CD4-positive, alpha-beta T cell treated with Interleukin-17A for 1 hour (primary cell): ENCODE results near the gene TBC1D2.
"Not testable (repeated sequence)": the region's sequence is repeated elsewhere in the genome, so short reads cannot be mapped to it uniquely, and the experiment has no call there.

ENCODE experiments used
- DNase-seq: peaks from one replicate; pipeline ENCODE4 v3.0.0-alpha.2; 2020

Gene TBC1D2, protein sequence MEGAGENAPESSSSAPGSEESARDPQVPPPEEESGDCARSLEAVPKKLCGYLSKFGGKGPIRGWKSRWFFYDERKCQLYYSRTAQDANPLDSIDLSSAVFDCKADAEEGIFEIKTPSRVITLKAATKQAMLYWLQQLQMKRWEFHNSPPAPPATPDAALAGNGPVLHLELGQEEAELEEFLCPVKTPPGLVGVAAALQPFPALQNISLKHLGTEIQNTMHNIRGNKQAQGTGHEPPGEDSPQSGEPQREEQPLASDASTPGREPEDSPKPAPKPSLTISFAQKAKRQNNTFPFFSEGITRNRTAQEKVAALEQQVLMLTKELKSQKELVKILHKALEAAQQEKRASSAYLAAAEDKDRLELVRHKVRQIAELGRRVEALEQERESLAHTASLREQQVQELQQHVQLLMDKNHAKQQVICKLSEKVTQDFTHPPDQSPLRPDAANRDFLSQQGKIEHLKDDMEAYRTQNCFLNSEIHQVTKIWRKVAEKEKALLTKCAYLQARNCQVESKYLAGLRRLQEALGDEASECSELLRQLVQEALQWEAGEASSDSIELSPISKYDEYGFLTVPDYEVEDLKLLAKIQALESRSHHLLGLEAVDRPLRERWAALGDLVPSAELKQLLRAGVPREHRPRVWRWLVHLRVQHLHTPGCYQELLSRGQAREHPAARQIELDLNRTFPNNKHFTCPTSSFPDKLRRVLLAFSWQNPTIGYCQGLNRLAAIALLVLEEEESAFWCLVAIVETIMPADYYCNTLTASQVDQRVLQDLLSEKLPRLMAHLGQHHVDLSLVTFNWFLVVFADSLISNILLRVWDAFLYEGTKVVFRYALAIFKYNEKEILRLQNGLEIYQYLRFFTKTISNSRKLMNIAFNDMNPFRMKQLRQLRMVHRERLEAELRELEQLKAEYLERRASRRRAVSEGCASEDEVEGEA

DNA sequence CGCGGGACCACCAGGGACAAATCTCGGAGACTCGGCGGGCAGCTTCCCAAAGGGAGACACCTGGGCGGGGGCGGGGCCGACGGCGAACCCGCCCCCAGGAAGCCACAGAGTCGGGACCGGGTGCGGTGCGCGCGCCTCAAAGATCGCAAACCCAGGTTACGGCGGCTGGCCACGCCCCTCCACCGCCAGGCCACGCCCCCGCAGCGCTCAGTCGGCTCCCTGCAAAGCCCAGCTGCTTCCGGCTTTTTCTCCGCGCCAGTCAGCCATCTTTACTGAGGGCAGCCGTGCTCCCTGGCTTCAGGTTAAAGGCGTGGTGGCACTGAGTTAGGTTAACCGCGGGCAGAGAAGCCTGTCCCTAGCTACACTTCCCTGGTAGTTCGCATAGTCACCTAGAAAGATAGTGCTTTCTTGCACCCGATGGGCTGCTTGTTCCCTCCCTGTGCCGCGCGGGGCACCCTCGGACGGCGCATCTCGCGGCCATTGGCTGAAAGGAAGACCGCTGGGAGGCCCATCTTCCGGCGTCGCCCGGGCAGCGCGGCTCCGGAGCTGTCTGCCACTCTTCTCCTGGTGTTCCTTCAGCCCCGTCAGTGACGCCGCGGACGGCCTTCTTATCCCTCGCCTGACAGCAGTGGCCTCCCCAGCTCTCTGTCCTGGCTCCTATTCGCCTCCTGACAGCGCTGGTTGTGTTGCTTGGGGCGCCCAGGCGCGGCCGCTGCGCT is at the start of gene TBC1D2:
TBC1D2 (minus strand) TSS at position 72 of the 719 bp plus-strand sequence. CDS start 108 bp downstream, outside the sequence.
- DNase-seq = peak; percentile 98

DNA sequence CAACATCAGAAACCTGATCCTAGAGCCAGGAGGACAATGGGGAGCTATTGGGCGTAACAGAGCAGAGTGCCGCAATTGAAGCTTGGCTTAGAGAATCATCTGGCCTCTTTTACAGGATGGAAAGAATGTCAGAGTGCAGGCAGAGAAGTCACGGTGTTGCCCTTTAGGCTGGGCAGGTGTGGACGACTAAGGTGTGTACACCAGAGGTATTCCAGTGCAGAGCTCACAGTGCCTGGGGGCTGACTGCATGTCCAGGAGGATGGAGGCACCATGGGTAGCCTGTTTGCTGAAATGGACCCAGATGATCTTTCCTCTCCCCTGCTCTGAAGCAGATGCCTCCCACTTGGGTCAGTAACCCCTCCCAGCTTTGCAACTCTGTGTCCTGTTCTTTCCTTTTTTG is 48.9 kb upstream of the TBC1D2 start:
- no peak for DNase-seq

DNA sequence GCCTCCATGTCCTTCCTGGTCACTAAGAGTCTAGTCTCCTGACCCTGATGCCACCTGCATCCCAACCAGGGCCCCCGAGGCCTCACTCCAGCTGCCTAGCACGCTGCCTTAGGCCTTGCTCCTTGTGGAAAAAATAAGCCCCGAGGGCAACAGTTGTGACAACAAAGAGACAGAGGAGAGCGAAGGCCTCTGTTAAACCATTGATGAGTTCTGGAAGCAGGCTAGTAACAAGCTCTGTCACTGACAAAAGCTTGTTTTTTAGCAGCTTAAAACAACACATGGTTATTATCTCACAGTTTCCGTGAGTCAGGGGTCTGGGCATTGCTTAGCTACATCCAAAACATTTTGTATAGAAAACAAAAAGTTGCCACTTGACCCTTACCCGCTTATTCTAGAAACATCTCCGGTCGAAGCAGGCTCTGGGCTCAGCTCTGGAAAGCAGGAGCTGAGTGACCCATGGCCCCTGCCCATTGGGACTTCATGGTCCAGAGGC is 48.2 kb upstream of the TBC1D2 start:
- DNase-seq = no peak

DNA sequence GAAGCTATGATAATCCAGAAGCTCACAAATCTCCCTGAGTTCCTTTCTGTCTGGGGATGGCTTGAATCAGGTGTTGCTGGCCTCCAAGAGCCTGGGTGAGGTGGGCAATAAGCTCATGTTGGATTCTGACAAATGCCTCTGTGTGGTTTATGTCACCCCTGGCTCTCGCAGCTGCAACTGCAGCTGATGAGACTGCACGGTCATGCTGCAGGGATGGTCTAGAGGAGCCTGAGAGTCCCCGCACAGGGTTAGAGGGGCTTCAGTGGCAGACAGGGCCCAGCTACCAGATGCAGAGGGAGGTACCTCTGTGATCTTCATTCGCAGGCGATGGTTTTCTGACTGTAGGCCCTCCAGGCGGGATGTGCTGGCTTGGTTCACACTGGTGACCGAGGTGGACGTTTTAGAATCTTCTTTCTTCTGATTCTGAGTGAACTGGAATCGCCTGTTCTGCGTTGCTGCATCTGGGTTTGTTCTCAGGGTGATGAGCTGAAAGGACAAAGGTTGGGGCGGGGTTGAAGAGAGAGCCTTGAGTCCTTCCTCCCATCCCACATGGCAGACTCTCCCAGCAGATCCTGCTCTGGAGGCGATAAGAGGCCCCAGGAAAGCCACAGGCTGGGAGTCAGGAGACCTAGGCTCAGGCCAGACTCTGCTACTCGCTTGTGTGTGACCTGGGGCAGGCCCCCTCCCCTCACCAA is 47.6 kb upstream of the TBC1D2 start:
- no peak for DNase-seq

DNA sequence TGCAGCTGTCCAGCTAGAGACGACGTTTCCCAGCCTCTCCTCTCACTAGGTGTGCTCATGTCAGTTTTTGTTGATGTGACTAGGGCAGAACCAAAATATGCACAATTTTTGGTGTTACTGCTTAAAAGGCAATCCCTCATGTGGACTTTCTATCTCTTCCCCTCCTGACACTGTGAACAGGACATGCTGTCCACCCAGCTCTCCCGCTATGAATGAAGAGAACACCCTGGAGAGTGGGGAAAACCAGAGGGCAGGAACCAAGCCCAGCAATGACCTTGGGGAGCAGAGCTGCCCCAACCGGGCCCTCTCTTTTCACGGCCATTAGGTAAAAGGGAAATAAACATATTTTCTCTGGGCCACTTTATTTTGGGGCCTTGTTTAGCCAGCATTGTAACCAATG is 46.7 kb upstream of the TBC1D2 start:
- no peak for DNase-seq

DNA sequence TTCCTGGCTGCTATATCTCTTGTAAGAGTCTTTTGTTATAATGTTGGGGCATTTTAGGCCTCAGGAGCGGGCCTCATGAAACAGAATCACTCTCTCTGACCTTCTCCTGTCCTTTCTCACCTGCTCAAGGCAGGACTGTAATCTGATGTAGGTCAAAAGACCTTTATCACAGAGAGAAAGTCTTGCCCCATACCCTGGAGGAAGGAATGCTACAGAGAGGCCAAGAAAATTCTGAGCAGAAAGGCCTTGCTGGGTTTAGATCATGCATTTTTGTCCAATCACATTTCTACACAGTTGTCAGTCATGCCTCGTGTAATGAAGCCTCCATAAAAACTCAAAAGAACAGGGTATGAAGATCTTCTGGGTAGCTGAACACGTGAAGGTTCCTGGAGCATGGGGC is 45.2 kb upstream of the TBC1D2 start:
- no peak for DNase-seq

DNA sequence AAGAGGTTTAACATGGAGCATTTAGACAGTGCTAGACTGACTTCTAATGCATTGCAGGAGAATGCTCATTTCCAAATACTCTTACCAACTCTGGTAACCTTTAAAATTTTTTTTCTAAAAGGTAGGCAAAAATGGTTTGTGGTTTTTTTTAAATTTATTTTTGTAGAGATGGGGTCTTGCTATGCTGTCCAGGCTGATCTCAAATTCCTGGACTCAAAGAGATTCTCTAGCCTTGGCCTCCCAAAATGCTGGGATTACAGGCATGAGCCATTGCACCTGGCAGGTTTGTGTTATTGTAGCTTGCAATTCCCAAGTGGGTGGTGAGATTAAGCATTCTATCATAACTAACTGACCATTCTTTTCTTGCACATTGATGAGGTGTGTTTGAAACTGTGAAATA is 43.0 kb upstream of the TBC1D2 start:
- no peak for DNase-seq

DNA sequence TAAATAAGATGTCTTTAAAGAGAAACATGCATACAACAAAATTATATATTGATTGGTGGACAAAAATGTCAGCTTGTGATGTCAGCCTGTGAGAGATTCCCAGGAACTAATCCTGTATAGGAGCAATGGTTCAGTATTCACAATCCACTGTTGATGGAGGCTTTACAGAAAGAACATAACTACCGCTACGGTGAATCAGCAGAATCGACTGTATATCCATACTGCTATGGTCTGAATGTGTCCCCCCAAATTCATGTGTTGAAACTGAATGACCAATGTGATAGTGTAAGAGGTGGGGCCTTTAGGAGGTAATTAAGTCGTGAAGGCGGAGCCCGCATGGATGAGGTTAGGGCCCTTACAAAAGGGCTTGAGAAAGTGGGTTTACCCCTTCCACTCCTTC is 40.4 kb upstream of the TBC1D2 start:
- DNase-seq = no peak

DNA sequence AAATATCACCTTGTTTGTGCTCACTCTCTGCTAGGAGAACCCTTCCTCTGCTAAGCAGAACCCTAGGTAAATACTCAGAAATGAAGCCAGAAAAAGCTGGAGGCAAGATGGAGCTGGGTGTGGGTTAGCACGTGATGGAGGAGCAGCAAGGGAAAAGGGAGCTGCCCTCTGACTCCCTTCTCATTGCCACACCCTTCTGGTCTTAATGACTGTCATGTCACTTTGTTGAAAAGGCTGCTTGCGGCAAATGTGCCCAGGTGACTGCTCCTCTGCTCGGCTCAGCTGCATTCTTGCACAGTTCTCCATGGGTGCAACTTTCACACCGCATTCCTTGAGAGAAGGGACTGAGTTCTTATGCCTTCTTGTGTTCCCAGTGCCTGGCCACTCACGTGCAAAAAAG is 36.4 kb upstream of the TBC1D2 start:
- no peak for DNase-seq

DNA sequence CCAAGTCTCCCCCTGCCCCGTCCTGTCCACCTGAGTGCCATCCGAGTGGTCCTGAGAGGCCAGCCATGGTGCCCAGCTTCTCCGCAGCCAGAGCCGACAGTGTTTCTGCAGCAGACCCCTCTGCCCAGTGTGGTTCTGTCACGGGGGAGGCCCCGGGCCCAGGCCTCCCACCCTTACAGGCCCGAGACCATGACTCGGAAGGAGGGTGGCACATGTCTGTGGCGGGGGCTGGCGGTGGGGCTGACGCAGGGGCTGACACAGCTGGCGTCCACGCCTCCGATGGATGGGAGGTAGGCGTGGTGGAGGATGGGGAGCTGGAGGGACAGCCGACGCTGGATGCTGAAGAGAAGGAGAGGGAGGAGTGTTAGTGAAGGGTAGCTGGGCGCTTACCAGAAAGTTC is 35.0 kb upstream of the TBC1D2 start:
- no peak for DNase-seq

DNA sequence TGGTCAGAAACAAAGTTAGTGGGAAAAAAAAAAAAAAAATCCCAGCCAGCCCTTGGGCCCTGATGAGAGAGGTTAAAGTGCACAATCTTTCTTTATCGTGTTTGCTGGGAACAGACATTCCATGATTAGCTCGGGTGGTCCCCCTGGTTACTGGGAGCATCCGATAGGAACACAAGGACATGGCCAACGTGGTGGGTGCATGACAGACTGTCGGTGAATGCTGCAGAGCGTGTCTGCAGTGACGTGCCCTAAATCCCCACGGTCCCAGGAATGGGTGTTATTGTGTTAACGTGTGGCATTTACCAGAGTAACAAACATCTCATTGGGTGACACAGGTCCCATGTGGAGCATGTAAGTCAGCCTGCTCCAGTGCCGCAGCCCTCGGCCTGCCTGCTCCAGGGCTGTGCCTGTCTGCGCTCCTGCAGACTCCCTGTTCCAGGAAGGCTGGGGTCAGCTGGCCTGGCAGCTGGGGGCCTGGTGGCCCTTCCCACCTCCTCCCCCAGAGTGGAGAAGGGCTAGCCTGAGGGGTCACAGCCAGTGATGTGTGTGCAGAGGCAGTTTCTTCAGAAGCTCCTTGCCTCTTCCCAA is 34.3 kb upstream of the TBC1D2 start:
- DNase-seq = no peak

DNA sequence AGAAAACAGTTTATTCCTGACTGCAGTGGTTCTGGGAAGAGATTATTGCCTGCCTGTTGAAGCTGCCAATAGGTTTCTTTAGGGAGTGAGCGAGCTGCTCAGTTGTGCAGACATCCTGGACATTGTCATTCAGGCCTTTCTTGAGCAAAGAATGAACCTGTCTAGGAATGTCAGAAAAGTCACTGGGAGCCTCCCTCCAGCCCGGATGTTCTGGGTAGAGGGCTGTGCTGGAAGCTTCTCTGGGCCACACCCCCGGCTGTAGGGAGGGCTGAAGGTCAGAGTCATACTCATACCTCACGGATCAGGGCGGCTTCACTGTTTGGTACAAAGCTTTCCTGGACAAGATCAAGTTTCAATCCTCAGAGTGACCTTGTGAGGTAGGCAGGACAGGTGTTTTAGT is 33.4 kb upstream of the TBC1D2 start:
- no peak for DNase-seq

DNA sequence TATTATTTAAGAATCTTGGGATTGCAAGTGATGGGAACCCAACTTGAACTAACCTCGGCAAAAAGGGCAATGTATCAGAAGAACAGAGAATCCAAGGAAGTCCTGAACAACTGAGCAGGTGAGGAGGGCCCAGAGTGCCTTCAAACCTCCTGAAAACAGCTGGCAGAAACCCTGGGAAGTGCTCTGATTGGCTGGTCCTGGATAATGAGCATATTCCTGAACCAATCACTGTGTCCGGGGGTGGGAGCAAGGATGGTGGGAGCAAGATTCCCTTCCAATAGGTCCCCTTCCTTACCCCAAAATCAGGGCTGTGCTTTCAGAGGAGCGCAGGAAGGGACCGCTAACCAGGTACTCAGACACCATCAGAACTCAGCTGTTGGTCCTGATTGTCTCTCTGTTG is 31.9 kb upstream of the TBC1D2 start:
- DNase-seq = no peak

DNA sequence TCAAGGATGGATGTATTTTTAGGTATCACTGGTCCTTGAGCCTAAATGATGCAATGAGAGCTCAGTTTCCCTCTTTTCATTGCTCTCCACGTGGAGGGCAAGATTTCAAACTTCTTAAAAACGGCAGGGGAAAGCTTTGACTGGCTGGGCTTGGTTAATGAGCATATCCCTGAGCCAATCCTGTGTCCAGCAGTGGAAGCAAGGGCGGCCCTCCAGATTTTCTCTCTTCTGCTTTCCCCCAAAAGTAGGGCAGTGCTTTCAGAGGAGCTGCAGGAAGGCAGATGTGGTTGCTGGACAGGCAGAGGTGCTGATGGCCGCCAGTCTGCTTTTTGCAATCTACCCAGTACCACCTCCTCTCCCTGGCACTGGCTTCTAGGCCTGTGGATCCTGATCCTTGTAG is 30.0 kb upstream of the TBC1D2 start:
- DNase-seq = no peak

DNA sequence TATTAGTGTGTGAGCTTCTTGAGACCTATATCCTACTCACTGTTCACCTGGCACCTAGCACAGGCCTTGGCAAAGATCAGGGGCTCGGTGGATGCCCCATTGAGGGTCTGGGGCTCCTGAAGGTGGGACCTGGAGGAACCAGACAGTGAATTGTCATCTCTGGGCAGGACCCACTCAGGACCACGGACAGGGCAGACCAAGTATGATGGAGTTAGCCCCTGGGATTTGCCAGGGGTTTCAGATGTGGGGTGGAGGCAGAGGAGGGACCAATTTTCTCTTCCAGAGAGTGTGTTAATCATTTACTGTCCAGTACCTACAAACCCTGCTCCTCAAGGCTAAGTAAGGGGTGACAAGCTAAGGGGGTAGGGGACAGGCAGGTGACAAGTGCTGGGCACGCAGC is 29.3 kb upstream of the TBC1D2 start:
- DNase-seq = no peak

DNA sequence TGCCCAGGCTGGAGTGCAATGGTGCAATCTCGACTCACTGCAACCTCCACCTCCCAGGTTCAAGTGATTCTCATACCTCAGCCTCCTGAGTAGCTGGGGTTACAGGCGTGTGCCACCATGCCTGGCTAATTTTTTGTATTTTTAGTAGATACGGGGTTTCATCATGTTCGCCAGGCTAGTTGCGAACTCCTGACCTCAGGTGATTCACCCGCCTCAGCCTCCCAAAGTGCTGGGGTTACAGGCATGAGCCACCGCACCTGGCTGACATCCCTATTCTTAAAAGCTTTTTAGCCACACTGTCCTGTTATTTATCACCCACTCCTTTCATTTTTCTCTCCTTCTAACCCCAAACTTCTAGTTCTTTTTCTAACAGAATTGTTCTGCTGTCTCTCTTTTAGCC is 27.7 kb upstream of the TBC1D2 start:
- DNase-seq = not testable (repeated sequence)

DNA sequence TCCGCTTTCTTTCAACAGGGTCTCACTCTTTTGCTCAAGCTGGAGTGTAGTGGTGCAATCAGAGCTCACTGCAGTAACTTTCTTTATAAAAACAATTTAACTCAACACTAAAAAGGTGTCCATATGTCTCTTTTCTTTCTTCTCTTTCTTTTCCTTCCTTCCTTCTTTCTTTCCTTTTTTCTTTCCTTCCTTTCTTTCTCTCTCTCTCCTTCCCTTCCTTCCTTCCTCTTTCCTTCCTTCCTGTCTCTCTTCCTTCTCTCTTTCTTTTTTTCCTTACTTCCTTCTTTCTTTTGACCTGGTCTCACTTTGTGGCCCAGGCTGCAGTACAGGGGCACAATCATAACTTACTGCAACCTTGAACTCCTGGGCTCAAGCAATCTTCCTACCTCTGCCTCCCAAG is 25.8 kb upstream of the TBC1D2 start:
- no peak for DNase-seq

DNA sequence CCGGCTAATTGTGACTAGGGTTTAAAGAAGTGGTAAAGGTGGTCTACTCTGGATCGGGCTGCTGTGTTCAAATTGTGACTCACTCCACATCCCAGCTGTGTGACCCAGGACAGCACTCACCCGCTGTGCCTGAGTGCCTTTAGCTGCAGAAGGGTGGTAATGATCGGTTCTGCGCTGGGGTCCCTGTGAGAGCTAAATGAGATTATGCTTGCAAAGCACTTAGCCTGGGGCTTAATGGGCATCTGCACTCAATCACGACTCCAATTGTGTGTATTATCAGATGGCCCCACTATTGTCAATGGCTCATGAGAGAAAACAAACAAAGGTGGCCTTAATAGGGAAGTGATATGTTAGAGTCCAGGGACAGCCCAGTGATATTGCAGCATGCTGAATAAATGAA is 25.1 kb upstream of the TBC1D2 start:
- DNase-seq = no peak

DNA sequence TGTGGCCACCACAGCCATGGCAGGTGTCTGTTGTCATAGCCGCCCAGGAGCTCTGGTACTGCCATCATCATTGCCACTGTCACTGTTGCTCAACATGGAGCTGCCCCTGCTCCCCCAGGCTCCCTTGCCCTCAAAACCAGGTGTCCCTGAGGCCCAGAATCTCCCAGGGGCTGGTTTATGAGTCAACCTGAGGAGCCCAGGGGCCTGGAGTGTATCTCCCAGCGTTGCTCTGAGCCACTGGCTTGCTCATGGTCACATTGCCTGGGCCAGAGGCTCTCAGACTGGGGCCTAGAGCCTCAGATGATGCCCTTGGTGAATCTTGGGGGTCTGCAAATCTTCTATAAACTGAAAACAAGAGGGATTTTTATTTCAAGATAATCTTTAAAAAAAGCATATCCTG is 24.7 kb upstream of the TBC1D2 start:
- no peak for DNase-seq

DNA sequence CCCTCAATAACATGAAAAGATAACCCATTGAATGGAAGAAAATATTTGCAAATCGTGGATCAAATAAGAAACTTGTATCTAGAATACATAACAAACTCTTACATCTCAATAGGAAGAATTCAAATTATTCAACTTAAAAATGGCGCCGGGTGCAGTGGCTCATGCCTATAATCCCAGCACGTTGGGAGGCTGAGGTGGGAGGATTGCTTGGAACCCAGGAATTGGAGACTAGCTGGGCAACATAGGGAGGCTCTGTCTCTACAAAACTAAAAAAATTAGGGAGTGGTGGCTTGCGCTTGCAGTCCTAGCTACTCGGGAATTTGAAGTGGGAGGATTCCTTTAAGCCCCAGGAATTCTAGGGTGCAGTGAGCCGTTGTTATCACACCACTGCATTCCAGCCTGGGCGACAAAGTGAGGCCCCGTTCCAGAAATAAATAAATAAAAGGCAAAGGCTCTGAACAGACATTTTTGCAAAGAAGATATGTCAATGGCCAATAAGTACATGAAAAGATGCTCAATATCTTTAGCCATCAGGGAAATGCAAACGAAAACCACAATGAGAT is 21.5 kb upstream of the TBC1D2 start:
- DNase-seq = no peak

DNA sequence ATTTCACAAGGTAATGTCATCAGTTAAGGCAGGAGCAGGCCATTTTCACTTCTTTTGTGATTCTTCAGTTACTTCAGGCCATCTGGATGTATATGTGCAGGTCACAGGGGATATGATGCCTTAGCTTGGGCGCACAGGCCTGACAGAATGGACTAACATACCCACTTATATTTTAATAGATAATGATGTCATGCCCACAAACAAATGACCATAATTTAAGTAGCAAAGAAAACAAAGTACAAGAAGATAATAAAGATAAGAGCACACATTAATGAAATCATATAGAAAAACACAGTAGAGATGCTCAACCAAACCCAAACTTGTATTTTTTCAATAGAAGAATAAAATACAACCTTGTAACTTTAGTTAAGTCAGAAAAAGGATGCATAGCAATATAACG is 19.7 kb upstream of the TBC1D2 start:
- no peak for DNase-seq

DNA sequence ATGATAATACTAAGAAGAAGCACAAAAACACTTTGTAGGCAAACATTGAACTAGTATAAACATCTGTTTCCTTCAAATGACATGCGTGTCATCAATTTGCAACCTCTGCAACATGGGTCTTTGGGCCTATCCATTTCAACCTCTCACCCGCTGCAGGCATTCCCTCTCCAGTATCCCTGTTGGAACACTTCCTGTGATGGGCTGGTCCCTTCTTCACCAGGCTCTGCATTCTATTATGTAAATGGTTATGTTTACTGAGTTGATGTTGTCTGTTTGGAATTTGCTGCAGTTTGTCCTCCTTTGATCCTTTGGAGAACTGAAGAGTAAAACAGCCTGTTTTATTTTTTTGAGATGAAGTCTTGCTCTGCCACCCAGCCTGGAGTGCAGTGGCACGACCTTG is 16.6 kb upstream of the TBC1D2 start:
- no peak for DNase-seq
